Measurements from ENCODE around the gene TMEM238L.
"Not testable (repeated sequence)": the region's sequence is repeated elsewhere in the genome, so short reads cannot be mapped to it uniquely, and the experiment has no call there.

TMEM238L gene, protein sequence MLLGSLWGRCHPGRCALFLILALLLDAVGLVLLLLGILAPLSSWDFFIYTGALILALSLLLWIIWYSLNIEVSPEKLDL

DNA sequence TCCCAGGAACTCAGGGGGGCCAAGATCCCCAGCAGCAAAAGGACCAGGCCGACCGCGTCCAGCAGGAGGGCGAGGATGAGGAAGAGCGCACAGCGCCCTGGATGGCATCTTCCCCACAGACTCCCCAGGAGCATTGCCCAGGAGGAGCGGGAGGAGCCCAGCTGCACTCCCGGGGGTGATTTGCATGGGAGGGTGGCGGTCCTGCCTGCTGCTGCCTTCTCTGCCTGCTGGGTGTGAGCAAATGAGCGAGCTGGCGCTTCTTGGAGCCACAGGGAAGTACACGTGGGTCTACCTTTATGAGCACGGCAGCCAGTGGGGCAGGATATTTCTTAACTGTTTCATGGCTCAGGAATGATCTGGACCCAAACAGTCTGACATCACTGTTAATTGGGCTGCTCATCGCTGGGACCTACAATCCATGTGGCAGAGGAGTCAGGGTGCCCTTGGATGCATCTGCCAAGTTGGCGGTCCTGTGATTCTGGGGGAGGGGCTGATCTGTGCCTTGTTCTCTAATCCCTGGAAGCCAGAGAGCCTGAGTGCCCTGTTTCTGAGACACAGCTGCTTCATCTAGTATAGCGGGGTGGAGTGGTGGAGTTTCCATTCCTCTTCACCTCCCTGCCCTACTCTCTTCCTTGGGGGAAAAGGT, at the start of gene TMEM238L:
TSS of gene TMEM238L (minus strand) at position 270 of the 646 bp plus-strand sequence. CDS start at position 134, 136 bp downstream.
- DNase-seq, result no peak

DNA sequence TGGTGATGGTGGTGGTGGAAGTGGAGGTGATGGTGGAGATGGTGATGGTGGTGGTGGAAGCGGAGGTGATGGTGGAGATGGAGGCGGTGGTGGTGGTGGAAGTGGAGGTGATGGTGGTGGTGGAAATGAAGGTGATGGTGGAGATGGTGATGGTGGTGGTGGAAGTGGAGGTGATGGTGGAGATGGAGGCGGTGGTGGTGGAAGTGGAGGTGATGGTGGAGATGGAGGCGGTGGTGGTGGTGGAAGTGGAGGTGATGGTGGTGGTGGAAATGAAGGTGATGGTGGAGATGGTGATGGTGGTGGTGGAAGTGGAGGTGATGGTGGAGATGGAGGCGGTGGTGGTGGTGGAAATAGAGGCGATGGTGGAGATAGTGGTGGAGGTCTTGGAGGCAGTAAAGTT, 42.7 kb upstream of the TMEM238L start:
- DNase-seq, result not testable (repeated sequence)

DNA sequence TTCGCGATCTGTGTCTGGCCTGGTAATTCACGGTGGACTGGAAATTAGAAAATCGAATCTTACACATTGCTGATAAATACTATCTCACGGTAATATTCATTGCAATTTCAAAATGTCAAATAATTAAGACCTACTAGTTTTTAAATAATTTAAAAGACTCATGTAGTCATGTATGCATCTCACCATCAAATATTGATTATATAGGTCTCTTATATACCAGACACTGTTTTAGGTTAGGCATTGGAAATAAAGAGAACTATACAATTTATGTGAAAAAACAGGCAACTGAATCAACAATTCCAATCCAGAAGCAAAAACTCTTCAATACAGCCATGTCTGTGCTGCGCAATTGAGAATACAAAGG, 41.5 kb upstream of the TMEM238L start:
- no peak for DNase-seq

DNA sequence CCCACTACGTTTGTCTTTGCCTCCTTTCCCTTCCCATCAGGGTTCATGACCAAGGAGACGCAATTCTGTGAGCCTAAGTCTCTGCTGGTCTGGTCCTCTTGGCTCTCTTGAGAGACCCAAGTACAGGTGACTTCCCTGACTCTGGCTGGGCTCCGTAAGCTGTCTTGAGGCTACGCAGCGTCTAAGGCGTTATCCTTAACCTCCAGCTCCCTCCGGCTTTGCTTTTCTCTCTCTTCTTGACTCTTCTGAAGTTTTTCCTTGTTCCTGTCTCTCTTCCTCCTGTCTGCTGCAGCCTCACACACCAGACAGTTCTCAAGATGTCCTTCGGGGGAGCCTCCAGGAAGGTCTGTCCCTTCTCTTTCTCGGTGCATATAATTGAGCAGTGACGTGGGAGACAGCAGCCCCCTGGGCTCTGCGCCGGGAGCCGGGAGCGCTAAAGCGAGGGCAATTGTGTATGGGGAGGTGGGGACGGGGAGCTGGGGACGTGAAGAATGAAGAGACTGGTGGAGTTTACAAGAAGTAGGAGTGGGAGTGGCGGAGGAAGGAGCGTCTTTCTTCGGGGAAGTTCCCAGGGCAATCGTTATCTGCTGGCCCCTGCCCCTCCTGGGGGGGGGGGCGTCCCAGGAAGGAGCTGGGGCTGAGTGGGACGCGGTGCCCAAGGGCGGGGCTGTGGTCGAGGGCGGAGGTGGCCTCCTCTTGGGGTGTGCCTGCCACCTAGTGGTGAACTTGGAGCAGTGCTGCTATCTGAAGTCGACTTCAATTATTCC, 40.9 kb upstream of the TMEM238L start:
- peak; percentile 59 for DNase-seq

DNA sequence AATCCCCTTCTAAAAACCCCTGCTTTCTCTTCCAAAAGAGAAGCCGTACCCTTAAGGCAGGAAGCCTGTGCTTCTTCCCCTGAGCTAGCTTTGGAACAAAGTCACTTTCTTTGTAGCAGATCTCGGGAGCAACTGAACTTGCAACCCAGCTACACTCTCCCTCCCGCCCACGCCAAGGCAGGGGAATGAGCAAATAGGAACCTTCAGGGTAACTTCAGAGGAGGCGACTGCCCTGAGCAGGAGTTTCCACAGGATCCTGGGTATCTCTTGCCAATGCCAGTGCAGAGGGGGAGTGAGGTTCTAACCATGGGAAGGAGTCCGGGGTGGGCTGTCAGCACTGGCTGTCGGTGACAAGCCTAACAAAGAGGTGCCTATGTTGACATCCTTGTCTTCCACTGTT, 39.9 kb upstream of the TMEM238L start:
- no peak for DNase-seq

DNA sequence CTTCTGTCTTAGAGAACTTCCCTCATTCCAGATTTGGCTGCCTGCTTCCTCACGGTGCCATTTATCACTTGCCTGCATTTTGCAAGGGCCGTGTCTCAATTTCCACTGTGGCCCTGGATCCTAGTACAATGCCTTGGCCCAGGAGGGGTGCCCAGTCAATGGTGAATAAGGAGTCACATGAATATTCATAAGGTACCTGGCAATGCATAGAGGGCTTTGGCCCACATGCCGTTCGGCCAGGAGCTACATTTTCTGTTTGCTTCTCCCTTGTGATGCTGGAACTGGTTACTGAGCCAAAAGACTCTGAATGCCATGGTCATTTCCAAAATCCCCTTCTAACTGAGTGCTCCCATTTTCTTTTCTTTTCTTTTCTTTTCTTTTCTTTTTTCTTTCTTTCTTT, 38.8 kb upstream of the TMEM238L start:
- DNase-seq, result no peak

DNA sequence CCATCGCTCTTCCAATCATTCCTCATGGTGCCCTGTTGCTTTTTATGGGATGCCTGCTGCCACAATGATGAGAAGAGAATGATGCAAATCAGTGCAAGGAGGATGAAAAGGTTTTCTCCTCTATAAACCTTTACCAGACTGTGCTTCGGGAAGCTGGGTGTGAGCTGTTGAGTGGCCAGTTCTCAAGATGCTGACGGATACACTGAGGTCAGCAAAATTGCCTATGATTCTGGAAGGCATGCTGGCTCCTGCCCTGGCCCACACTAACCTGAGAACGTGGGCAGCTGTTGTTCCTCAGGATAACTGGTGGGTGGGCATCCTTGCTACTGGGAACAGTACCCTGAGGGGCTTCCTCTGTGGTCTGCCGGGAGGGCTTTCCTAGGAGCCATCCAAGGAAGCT, 34.8 kb upstream of the TMEM238L start:
- no peak for DNase-seq

DNA sequence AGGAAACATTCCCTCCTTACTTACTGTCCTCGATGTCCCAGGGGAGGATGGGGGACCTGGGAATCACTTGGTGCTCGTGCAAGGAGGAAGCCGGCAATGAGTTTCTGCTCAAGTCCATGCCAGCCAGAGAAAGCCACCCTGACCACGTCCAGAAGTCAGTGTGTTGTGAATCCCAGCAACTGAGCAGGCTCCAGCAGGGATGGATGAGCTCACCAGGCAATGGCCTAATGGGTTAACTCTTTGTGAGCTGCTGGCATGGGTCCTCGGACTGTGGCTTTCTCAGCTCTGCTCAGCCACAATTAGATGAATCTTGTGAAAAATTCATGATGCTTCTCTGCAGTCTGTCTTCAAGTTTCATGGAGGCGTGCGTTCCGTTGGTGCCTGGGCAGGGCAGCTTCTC, 34.0 kb upstream of the TMEM238L start, which contains the start of gene PIRT:
TSS of gene PIRT (minus strand) at position 167 of the 400 bp plus-strand sequence. CDS start 12,442 bp downstream, outside the sequence.
- DNase-seq, result no peak

DNA sequence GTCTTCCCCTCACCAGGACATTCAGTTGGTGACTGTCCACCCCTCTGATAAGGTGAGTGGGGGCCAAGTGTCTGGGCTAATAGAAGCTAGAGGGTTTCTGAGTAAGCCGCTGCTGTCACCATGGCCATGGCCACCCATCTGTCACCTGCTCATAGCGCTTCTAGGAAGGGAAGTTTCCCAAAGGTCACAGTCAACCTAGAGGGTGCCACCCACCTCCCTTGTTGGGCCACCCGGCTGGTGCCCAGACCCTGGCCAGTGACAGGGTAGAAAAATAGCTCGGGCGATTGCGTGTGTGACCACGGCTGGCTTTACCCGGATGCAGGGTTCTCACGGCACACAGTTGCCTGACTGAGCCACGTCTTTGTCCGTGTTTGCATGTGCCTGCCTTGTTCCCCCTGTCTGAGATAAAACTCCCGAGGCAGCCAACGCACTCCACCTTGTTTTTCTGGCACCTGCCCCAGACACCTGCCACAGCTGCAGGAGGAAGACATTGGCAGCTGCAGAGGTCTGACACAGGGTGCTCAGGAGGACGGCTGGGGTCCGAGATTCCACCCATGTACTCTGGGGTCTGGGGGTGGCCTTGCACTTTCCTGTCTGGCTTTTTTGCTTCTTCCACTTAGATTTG, 33.2 kb upstream of the TMEM238L start:
- DNase-seq, result no peak

DNA sequence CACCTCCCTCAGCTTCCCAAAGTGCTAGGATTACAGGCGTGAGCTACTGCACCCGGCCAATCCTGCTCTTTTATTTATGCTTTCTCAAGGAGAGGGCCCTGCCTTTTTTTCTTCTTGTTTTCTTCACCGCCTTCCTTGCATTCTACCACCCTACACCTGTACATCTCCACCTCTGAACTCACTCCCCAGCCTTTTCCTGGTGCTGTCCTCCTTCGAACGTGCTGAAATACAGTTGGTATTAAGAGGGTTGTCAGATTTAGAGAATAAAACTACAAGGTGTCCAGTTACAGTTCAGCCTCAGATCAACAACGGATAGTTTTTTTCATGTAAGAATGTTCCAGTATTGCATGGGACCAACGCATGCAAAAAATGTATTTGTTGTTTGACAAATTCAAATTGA, 32.2 kb upstream of the TMEM238L start:
- no peak for DNase-seq

DNA sequence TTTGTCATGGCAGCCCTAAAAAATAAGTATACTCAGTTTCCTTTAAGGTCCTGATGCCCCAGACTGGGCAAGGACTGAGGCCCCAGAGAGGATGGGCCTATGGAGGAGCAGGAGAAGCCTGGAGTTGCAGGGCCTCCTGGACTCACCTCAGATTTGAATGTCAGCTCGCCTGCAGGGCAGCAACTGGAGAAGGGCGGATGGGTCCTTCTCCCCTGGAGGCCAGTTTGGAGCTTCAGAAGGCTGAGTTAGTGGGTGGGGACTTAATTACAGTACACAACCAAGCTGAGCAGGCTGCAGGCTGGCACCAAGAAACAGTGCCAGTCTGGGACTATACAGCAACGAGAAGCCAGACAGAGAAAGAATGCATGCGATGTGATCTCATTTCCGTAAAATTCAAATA, 27.8 kb upstream of the TMEM238L start:
- DNase-seq, result no peak

DNA sequence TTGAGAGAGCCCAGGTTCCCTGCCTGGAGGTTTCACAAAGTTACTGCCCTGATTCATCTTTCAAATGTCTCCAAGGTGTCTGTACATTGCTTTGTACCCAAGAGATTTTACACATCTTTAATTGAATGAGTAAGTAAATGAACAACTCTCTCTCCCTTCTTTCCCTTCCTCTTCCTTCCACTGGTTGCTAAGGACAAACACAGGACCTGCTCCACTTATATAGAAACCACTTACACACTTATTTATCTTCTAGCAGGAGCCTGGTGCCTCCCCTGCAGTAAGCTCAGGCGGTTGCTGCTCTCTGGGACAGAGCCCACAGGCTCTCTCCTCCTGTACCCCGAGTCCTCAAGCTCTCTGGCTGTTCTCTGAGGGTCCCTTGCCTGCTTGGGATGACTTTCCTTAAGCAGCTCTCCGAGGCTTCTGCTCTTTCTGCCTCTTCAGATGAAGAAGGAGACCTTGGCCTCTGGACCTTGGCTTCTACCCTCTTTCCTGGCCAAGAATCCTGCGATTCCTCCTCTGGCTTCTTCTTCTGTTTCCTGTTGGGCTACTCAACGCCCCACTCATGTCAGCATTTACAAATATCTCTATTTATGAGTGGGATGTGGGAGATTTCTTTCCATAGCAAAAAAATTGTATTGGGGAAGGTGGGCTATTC, 24.1 kb upstream of the TMEM238L start:
- DNase-seq, result no peak

DNA sequence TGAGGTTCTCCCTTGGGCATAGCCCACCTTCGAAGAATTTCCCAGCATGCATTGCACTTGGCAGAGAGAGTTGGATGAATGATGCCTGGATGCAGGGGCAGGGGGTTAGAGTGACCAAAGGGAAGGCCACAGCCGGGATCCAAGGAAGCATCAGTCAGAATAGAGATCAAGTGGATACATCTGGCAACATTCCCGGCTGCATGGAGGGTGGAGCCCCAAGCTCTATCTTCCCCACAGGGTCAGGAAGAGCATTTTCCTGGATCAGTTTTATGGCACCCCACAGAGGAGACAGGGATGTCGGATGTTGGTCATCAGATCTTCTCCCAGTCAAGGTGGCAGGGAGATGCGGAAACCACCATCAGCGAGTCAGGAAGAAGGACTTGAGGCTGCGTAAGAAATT, 21.0 kb upstream of the TMEM238L start:
- no peak for DNase-seq

DNA sequence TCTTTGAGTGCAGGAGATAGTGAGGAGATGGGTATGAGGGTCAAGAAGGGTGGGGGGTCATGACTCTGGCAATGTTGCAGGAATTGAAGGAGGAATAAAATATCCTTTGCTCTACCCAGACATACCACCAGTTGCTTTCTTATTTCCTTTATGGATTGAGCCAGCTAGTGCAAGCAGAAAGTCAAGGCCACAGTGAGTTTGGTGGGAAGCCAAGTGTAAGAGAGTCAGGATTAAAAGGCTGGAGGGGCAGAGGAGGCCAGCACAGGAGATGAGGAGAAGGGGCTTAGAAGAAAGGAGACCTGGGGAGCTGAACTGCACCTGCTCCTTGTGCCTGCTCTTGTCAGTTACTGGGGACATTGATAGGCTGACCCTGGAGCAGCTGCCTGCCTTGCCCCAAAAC, 17.9 kb upstream of the TMEM238L start:
- no peak for DNase-seq

DNA sequence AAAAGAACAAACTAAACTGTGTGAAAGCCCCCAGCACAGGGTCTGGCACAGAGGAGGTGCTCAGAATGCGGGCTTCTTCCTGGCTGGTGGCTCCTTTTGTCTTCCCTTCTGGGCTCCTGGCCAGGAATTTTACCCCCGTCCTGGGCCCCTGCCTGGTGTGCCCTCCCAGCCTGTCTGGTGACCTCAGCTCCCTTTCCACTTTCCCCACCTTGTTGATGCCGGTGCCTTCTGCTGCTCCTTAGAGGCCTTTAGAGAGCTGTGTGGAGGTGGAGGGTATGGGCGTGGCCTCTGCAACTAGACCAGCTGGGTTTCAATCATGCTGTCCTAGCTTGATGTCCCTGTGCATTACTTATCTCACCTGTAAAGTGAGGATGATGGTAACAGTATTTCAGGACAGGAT, 17.2 kb upstream of the TMEM238L start:
- no peak for DNase-seq

DNA sequence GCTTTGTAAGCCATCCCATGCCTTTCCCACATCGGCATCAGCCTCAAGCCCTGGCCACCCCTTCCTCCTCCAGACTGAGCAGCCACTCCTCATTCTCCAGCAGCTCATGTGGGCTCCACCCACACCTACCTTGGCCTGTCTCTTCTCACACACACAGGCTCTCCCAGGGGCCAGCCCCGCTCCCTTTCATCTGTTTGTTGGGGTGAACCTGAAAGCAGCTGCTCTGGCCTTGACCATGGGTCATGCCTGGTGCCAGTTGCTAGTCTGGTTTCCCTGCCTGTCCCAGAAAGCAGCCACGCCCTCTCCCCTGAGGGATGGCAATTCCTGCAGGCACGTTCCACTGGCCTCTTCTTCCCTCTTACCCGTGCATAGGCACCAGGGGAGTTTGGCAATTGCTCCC, 11.4 kb upstream of the TMEM238L start:
- no peak for DNase-seq

DNA sequence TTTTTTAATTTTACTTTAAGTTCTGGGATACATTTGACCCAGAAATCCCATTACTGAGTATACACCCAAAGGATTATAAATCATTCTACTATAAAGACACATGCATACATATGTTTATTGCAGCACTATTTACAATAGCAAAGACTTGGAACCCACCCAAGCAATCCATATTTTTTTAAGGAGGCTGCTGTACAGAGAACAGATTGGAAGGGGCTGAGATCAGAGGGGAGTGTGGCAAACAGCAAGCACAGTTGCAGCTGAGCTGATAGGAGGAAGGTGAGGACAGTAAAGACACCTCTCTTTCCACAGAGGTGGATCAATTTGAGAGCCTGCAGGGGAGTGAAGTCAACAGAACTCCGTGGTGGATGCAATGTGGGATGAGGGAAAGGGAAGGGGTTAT, 10.2 kb upstream of the TMEM238L start:
- no peak for DNase-seq

DNA sequence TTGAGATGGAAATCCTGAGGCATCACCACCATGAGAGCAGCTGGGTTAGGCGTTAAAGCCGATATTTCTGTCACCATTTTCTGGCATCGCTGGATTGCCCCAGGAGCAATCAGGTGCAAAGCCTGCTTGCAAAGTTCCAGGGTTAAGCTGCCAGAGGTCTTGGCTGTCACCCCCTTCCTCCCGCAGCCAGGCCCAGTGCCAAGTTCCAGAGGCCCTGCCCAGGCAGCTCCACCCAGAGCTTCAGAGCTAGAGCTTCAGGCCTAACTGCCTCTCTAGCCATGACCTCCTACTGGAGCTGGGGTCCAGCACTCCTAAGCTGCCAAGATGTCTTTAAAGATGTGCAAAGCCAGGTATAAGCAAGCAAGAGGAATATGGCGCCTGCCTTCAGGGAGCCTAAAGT, 8.8 kb upstream of the TMEM238L start:
- no peak for DNase-seq

DNA sequence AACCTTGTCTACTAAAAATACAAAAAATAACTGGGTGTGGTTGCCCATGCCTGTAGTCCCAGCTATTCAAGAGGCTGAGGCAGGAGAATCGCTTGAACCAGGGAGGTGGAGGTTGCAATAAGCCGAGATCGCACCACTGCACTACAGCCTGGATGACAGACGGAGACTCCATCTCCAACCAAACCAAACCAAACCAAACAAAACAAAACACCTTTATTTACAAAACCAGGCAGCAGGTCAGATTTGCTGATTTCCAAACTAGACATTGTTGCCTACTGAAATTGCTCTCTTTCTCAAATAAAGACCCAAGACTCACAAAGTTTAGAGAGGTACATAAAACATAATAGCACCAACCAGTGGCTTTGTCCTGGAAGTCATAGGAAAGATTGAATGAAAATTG, 5.7 kb upstream of the TMEM238L start:
- no peak for DNase-seq

DNA sequence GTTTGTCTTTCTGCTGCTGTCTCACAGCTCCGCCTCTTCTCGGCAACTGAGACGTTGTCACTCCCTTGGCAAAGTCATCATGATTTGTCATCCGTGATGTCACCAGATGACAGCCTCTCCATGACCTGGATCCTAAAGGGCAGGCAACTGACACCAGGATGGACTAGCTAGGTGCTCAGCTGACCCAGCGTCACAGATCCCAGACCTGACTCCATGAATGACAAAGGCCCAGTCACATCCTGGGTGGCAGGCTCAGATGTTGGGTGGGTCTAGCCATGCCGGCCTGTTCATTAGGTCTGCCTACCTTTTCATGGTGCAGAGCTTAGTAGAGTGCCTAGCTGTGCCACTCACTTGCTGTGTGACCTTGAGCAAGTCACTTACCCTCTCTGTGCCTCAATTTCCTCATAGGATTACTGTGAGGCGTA, 3.8 kb upstream of the TMEM238L start:
- DNase-seq, result no peak

DNA sequence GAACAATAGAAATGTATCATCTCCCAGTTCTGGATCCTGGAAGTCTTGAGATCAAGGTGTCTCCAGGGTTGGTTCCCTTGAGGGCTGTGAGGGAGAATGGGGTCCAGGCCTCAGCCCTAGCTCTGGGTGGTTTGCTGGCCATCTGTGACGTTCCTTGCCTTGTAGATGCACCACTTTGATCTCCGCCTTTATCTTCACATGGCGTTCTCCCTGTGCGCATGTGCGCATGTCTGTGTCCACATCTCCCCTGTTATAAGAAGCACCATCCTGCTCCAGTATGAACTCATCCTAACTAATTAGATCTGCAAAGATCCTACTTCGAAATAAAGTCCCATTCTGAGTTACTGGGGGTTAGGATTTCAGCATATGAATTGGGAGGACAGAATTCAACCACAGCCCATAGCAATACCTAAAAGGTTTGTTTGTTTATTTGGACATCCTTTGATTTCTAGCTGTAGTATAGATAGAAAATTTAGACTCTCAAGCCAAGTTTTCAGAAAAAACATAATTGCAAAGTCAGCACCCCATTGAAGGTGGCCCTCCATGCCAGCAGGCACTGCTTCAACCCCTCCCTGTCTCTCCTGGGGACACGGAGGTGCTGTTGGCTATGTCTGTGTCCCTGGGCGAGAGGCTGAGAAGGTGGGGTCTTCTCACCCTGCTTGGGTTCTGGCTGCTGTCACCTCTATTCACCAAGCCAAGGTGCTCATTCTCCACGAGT, 2.8 kb upstream of the TMEM238L start:
- no peak for DNase-seq

DNA sequence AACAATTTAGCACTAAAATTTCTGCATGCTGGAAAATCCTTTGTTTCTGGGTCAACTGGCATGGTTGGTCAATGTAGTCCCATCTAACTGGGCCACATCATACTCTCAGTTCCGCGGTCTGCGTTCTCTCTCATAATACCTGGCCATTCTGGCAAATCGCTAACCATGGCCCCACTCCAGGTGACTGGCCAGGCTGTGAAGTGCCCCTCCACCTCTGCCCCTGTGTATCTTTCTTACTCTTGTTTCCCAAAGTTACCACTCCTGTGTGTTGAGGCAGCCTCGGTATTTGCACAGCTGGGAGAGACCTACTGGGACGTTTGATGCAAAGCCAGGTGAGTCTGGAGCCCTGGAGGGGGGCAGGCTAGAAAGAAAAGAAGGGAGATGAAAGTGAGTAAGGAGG, 2.0 kb upstream of the TMEM238L start:
- no peak for DNase-seq

DNA sequence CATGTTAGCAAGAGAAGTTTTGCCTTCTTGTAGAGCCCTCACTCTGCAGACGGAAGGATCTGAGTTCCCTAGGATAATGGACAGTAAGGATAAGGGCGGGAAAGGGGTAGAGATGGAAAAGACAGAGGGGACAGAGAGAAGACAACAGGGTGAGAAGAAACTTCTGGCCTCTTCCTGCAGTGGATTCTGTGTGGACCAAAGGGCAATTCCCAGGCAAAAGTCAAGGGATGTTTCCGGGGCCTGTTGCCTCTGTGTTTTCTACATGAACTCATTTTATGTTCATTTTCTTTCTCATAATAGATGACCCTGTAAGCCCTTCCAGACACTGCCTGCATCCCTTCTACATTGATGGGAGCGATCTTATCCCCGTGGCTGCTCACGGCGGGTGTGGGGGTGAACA, 647 bp upstream of the TMEM238L start:
- no peak for DNase-seq
